CD14-positive monocyte (primary cell): ENCODE data around the gene BRINP3. TPM values are rescaled to one million over a fixed set of nuclear protein-coding genes. Genes with fewer than 3 reads are reported as not detected.

Source experiments
- DNase-seq, 3 donors: peaks; one replicate each; pipeline ENCODE4 v3.0.0-alpha.2; 2011 to 2022
- H2AFZ ChIP-seq: 2 replicates; pipeline ENCODE4 v1.6.0; 2012; ENCODE audit warnings: mild to moderate bottlenecking, low read depth, low read length, inconsistent platforms; ENCODE audit not compliant: insufficient read depth, poor library complexity, severe bottlenecking
- H3K27ac ChIP-seq, 2 donors: 1 replicate in 1 of 2; 2 replicates in 1 of 2; pipeline ENCODE4 v1.5.1; 2012 to 2013; ENCODE audit warnings: low read length in 2 of 2, control low read depth in 1 of 2, inconsistent platforms in 1 of 2, low read depth in 1 of 2, mild to moderate bottlenecking in 1 of 2
- H3K27me3 ChIP-seq, 2 donors: one replicate each; pipeline versions ENCODE4 v1.6.0 to v1.6.1; 2011 to 2013; ENCODE audit warnings: low read length in 2 of 2; ENCODE audit not compliant: control insufficient read depth in 2 of 2, insufficient read depth in 2 of 2
- H3K36me3 ChIP-seq, 2 donors: replicated peaks in 1 of 2; 1 replicate in 1 of 2; 2 replicates in 1 of 2; pipeline versions ENCODE4 v1.5.1 to v1.6.1; 2012 to 2013; ENCODE audit warnings: low read length in 2 of 2, control low read depth in 1 of 2, inconsistent platforms in 1 of 2, mild to moderate bottlenecking in 1 of 2; ENCODE audit not compliant: insufficient read depth in 2 of 2, control insufficient read depth in 1 of 2
- H3K4me1 ChIP-seq, 2 donors: 1 replicate in 1 of 2; 2 replicates in 1 of 2; pipeline versions ENCODE4 v1.5.1 to v1.6.1; 2012 to 2013; ENCODE audit warnings: low read length in 2 of 2, control low read depth in 1 of 2, inconsistent platforms in 1 of 2, mild to moderate bottlenecking in 1 of 2, moderate library complexity in 1 of 2; ENCODE audit not compliant: insufficient read depth in 2 of 2, control insufficient read depth in 1 of 2
- H3K4me2 ChIP-seq: replicated peaks from 2 replicates; pipeline ENCODE3; 2012; ENCODE audit warnings: low read length, moderate library complexity, mild to moderate bottlenecking; ENCODE audit not compliant: poor library complexity, severe bottlenecking; ENCODE audit errors: extremely low read depth
- H3K4me3 ChIP-seq, 3 experiments: fragments of 200-600 bp in 1 of 3; sonication (generic) in 1 of 3; replicated peaks in 1 of 3; 1 replicate in 2 of 3; 2 replicates in 1 of 3; pipeline ENCODE4 v1.5.1; 2011 to 2013; ENCODE audit warnings: low read length in 3 of 3, mild to moderate bottlenecking in 3 of 3, control low read depth in 2 of 3, low read depth in 2 of 3, inconsistent platforms in 1 of 3, moderate library complexity in 1 of 3
- H3K79me2 ChIP-seq: 2 replicates; pipeline ENCODE4 v1.6.0; 2012; ENCODE audit warnings: mild to moderate bottlenecking, control low read depth, inconsistent platforms, low read length, moderate library complexity; ENCODE audit not compliant: insufficient read depth
- H3K9ac ChIP-seq: 2 replicates; pipeline ENCODE4 v1.6.0; 2017; ENCODE audit warnings: low read length, mild to moderate bottlenecking; ENCODE audit not compliant: insufficient read depth, poor library complexity, severe bottlenecking
- H3K9me3 ChIP-seq, 2 donors: replicated peaks in 1 of 2; 1 replicate in 1 of 2; 2 replicates in 1 of 2; pipeline versions ENCODE4 v1.5.1 to v1.6.1; 2012 to 2013; ENCODE audit warnings: low read length in 2 of 2, control low read depth in 1 of 2; ENCODE audit not compliant: control insufficient read depth in 1 of 2, insufficient read depth in 1 of 2
- H4K20me1 ChIP-seq: 2 replicates; pipeline ENCODE4 v1.6.0; 2012; ENCODE audit warnings: mild to moderate bottlenecking, low read length, control low read depth, moderate library complexity; ENCODE audit not compliant: insufficient read depth
- H3K27ac Mint-ChIP-seq, 7 donors: one replicate each; pipeline ENCODE4 v1.8.0; 2020; ENCODE audit warnings: mild to moderate bottlenecking in 7 of 7, mixed read lengths in 7 of 7, moderate library complexity in 6 of 7, inconsistent platforms in 2 of 7
- H3K27me3 Mint-ChIP-seq, 3 donors: one replicate each; pipeline ENCODE4 v1.8.0; 2021 to 2022; ENCODE audit warnings: low read depth in 3 of 3, mild to moderate bottlenecking in 3 of 3, mixed read lengths in 3 of 3, moderate library complexity in 3 of 3, inconsistent platforms in 1 of 3
- H3K36me3 Mint-ChIP-seq, 2 donors: one replicate each; pipeline ENCODE4 v1.8.0; 2020; ENCODE audit warnings: mixed read lengths in 2 of 2, inconsistent platforms in 1 of 2, mild to moderate bottlenecking in 1 of 2
- H3K4me1 Mint-ChIP-seq: one replicate; pipeline ENCODE4 v1.8.0; 2020; ENCODE audit warnings: mild to moderate bottlenecking, mixed read lengths
- H3K4me3 Mint-ChIP-seq, 2 donors: one replicate each; pipeline ENCODE4 v1.8.0; 2020; ENCODE audit warnings: mild to moderate bottlenecking in 2 of 2, mixed read lengths in 2 of 2, moderate library complexity in 1 of 2
- H3K9me3 Mint-ChIP-seq, 7 donors: one replicate each; pipeline ENCODE4 v1.8.0; 2020 to 2022; ENCODE audit warnings: mixed read lengths in 7 of 7, mild to moderate bottlenecking in 6 of 7, moderate library complexity in 6 of 7, inconsistent platforms in 2 of 7
- WGBS: methylation state at CpG from one replicate; pipeline ENCODE4 v1.1.5; 2013; ENCODE audit warnings: missing lambda C conversion rate; ENCODE audit not compliant: insufficient coverage; 5-methylcytosine and 5-hydroxymethylcytosine counted together
- intact Hi-C, 2 donors: fragments of 100-400 bp; cut with micrococcal nuclease; formaldehyde crosslinking; loops; one replicate each; pipeline versions ENCODE4 v1.15.0 to v1.15.1; 2023
- polyA plus RNA-seq, 3 donors: library from polyadenylated mRNA; depleted of rRNA in 1 of 3; unstranded in 2 of 3; stranded (reverse) in 1 of 3; fragments of 300-500 nt in 2 of 3; fragments of >200 nt in 1 of 3; fragmentation: Illumina TruSeq in 2 of 3; gene quantifications; 1 replicate in 2 of 3; 2 replicates in 1 of 3; pipeline ENCODE4 v1.2.3, GENCODE V29; 2012 to 2021
- TF ChIP-seq, protein P1 (sequence below): fragments of 200-600 bp; IDR thresholded peaks from one replicate; pipeline ENCODE4 v1.8.0; 2022; ENCODE audit warnings: antibody characterized with exemption, mild to moderate bottlenecking

The BRINP3 gene
- polyA plus RNA-seq, 3 donors, result not detected

DNA sequence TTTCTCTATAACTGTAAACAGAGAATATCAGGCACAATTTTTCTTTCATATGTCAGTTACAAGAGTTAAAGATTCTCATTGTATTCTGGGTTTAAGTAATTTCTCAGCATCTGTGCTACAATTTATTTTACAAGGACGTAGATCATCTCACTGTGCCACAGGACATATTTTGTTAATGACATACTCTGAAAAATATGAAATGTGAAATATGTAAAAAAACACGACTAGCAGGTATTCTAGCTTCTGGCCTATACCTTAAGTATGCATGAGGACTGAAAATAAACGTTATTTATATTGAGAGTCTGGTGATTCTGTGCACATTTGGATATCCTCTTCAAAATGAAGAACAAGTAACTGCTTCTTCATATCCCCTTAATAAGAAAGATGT, 308.8 kb downstream of the BRINP3 start:
- Mint-ChIP-seq H3K4me3 (no peak overlapping the region), H3K4me1 (no peaks in the 10 kb centered on the region), H3K9me3 (peaks cover 0 to 6% (median 0%) of the 10 kb centered on the region in 7 donors), H3K27me3 (no peaks in the 10 kb centered on the region), H3K27ac (no peak overlapping the region), H3K36me3 (no peaks in the 10 kb centered on the region)
- Histone ChIP-seq H2AFZ (no peak overlapping the region), H3K36me3 (no peaks in the 10 kb centered on the region), H3K4me1 (no peaks in the 10 kb centered on the region), H3K27ac (no peak overlapping the region), H3K4me2 (no peak overlapping the region), H3K9me3 (no peaks in the 10 kb centered on the region), H3K9ac (no peak overlapping the region), H4K20me1 (no peaks in the 10 kb centered on the region), H3K79me2 (no peaks in the 10 kb centered on the region), H3K27me3 (no peaks in the 10 kb centered on the region), H3K4me3 (no peak overlapping the region)
- no peak for DNase-seq
- TF ChIP-seq, protein P1, sequence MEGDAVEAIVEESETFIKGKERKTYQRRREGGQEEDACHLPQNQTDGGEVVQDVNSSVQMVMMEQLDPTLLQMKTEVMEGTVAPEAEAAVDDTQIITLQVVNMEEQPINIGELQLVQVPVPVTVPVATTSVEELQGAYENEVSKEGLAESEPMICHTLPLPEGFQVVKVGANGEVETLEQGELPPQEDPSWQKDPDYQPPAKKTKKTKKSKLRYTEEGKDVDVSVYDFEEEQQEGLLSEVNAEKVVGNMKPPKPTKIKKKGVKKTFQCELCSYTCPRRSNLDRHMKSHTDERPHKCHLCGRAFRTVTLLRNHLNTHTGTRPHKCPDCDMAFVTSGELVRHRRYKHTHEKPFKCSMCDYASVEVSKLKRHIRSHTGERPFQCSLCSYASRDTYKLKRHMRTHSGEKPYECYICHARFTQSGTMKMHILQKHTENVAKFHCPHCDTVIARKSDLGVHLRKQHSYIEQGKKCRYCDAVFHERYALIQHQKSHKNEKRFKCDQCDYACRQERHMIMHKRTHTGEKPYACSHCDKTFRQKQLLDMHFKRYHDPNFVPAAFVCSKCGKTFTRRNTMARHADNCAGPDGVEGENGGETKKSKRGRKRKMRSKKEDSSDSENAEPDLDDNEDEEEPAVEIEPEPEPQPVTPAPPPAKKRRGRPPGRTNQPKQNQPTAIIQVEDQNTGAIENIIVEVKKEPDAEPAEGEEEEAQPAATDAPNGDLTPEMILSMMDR, result no peak
- intact Hi-C loops, result no loop called here
- no CpG with 5 or more reads among the region's 3 CpGs for WGBS

GRCh38 chr1:190168116-190168892, 309.4 kb downstream of the BRINP3 start:
- Histone ChIP-seq H3K9me3 (no peaks in the 10 kb centered on the region), H3K79me2 (no peaks in the 10 kb centered on the region), H3K4me1 (no peaks in the 10 kb centered on the region), H3K27ac (no peak overlapping the region), H4K20me1 (no peaks in the 10 kb centered on the region), H3K36me3 (no peaks in the 10 kb centered on the region), H3K9ac (no peak overlapping the region), H2AFZ (no peak overlapping the region), H3K4me2 (no peak overlapping the region), H3K4me3 (no peak overlapping the region), H3K27me3 (no peaks in the 10 kb centered on the region)
- Mint-ChIP-seq H3K4me1 (no peaks in the 10 kb centered on the region), H3K9me3 (peaks cover 0 to 6% (median 0%) of the 10 kb centered on the region in 7 donors), H3K4me3 (no peak overlapping the region), H3K27me3 (no peaks in the 10 kb centered on the region), H3K27ac (no peak overlapping the region), H3K36me3 (no peaks in the 10 kb centered on the region)
- intact Hi-C loops, result no loop called here
- WGBS, result no CpG with 5 or more reads among the region's 3 CpGs
- TF ChIP-seq, protein P1, result no peak
- DNase-seq, result no peak
